ENCODE results near the gene C4orf36. TPM values are rescaled to one million over a fixed set of nuclear protein-coding genes. Genes with fewer than 3 reads are reported as not detected.

Gene C4orf36
- total and polyA plus RNA-seq, 2 of the 8 experiments (the other 6 are each of a cell fraction or from before 2014, with no cell fraction given), result 1.2 to 1.5 TPM

- no peak for TF ChIP-seq CHD7 (IDR thresholded peaks at IDR 0.05; ENCODE audit: insufficient replicate concordance, low read length)
These were observed 54.3 kb downstream of the C4orf36 start (continued) for GRCh38 chr4:86837691-86838503.

All from H1 (cell line).